Endothelial cell of umbilical vein (primary cell): ENCODE data around the gene SIAH2. TPM values are rescaled to one million over a fixed set of nuclear protein-coding genes. Genes with fewer than 3 reads are reported as not detected.

Experiments
- BruUV-seq: library from RNA; stranded (reverse); fragments of 400-500 nt; replicated peaks from 2 replicates; lab custom pipeline; 2021; lab: Mats Ljungman, UMichigan
- CTCF ChIA-PET: fragments of 300-600, 350-600 bp; sonication (Branson Sonifier 250); formaldehyde crosslinking; loops from one replicate; lab custom pipeline; 2021; ENCODE audit warnings: antibody characterized with exemption, inconsistent platforms; lab: Charles Lee
- POLR2A ChIA-PET: fragments of 300-600, 350-600 bp; sonication (Branson Sonifier 250); formaldehyde crosslinking; loops from one replicate; lab custom pipeline; 2021; ENCODE audit warnings: antibody characterized with exemption, inconsistent platforms; lab: Charles Lee
- DNase-seq: peaks from one replicate; pipeline ENCODE4 v3.0.0-alpha.2; 2011; ENCODE audit warnings: low read depth, low spot score
- FAIRE-seq: peaks from 2 replicates; lab custom pipeline; 2011; peaks lifted over from hg19 to GRCh38; lab: Jason Lieb, UNC
- H2AFZ ChIP-seq: 2 replicates; pipeline ENCODE4 v1.6.0; 2012; ENCODE audit warnings: low read depth, low read length, control low read depth, inconsistent platforms
- H3K27ac ChIP-seq: 2 replicates; pipeline ENCODE4 v1.5.1; 2011; ENCODE audit warnings: low read depth, mild to moderate bottlenecking, control low read depth, low read length, moderate library complexity; ENCODE audit not compliant: insufficient read depth
- H3K27me3 ChIP-seq, 2 experiments: 2 replicates each; pipeline versions ENCODE4 v1.6.0 to v1.6.1; 2011; ENCODE audit warnings: low read length in 2 of 2, mixed read lengths in 1 of 2; ENCODE audit not compliant: control insufficient read depth in 2 of 2, insufficient read depth in 2 of 2
- H3K36me3 ChIP-seq, 2 experiments: 2 replicates in 1 of 2; 3 replicates in 1 of 2; pipeline ENCODE4 v1.5.1; 2011; ENCODE audit warnings: low read length in 2 of 2, mild to moderate bottlenecking in 1 of 2, moderate library complexity in 1 of 2; ENCODE audit not compliant: control insufficient read depth in 2 of 2, insufficient read depth in 2 of 2; ENCODE audit errors: extremely low read depth in 1 of 2
- H3K4me1 ChIP-seq: 3 replicates; pipeline ENCODE4 v1.5.1; 2011; ENCODE audit warnings: mild to moderate bottlenecking, low read length; ENCODE audit not compliant: control insufficient read depth, insufficient read depth; ENCODE audit errors: extremely low read depth
- H3K4me2 ChIP-seq: 2 replicates; pipeline ENCODE4 v1.6.1; 2011; ENCODE audit warnings: low read length, control low read depth, mixed read lengths; ENCODE audit not compliant: insufficient read depth
- H3K4me3 ChIP-seq, 3 experiments: fragments of 200-600 bp in 1 of 3; sonication (generic), shearing (Covaris generic) in 1 of 3; replicated peaks in 1 of 3; 2 replicates each; pipeline ENCODE4 v1.5.1; 2011 to 2016; ENCODE audit warnings: control low read depth in 3 of 3, low read length in 3 of 3, mild to moderate bottlenecking in 2 of 3, inconsistent platforms in 1 of 3, low read depth in 1 of 3, moderate library complexity in 1 of 3; ENCODE audit not compliant: insufficient read depth in 1 of 3
- H3K79me2 ChIP-seq: 2 replicates; pipeline ENCODE4 v1.6.0; 2012; ENCODE audit warnings: low read length, inconsistent platforms; ENCODE audit not compliant: control insufficient read depth, insufficient read depth
- H3K9ac ChIP-seq: replicated peaks from 2 replicates; pipeline ENCODE3; 2011; ENCODE audit warnings: low read length, control low read depth; ENCODE audit not compliant: insufficient read depth; ENCODE audit errors: extremely low read depth
- H3K9me1 ChIP-seq: replicated peaks from 3 replicates; pipeline ENCODE4 v1.6.0; 2011; ENCODE audit warnings: mild to moderate bottlenecking, low read length; ENCODE audit not compliant: control insufficient read depth, insufficient read depth; ENCODE audit errors: extremely low read depth
- H3K9me3 ChIP-seq: replicated peaks from 2 replicates; pipeline ENCODE4 v1.5.1; 2012; ENCODE audit warnings: low read length, inconsistent platforms; ENCODE audit not compliant: control insufficient read depth, insufficient read depth
- H4K20me1 ChIP-seq: replicated peaks from 2 replicates; pipeline ENCODE3; 2011; ENCODE audit warnings: mild to moderate bottlenecking, low read length; ENCODE audit not compliant: control insufficient read depth, insufficient read depth; ENCODE audit errors: extremely low read depth
- EZH2 ChIP-seq: IDR thresholded peaks from 2 replicates; pipeline ENCODE4 v1.6.1; 2012; ENCODE audit warnings: borderline replicate concordance, low read depth, mild to moderate bottlenecking, moderate library complexity, low read length, inconsistent platforms; ENCODE audit not compliant: severe bottlenecking
- FOS ChIP-seq: IDR thresholded peaks from 2 replicates; pipeline ENCODE4 v1.6.1; 2011; ENCODE audit warnings: mild to moderate bottlenecking, low read length, moderate library complexity, borderline replicate concordance; ENCODE audit not compliant: insufficient read depth
- GATA2 ChIP-seq: IDR thresholded peaks from 2 replicates; pipeline ENCODE4 v1.7.0; 2011; ENCODE audit warnings: low read depth, mild to moderate bottlenecking, moderate library complexity, mixed read lengths, low read length; ENCODE audit not compliant: insufficient read length, insufficient read depth
- JUN ChIP-seq: IDR thresholded peaks from 2 replicates; pipeline ENCODE4 v1.6.1; 2011; ENCODE audit warnings: borderline replicate concordance, low read depth; ENCODE audit not compliant: insufficient read length, insufficient read depth
- MAX ChIP-seq: IDR thresholded peaks from 2 replicates; pipeline ENCODE4 v1.6.1; 2011; ENCODE audit not compliant: insufficient read depth, insufficient read length
- MYC ChIP-seq: IDR thresholded peaks from one replicate; pipeline ENCODE4 v1.6.1; 2011; ENCODE audit warnings: mild to moderate bottlenecking, low read depth, low read length
- POLR2A ChIP-seq: IDR thresholded peaks from 2 replicates; pipeline ENCODE4 v1.6.1; 2012; ENCODE audit warnings: low read depth, mild to moderate bottlenecking, control low read depth, low read length
- POLR2AphosphoS5 ChIP-seq: IDR thresholded peaks from 2 replicates; pipeline ENCODE4 v1.6.1; 2012; ENCODE audit warnings: low read depth, mild to moderate bottlenecking, control low read depth, low read length, moderate library complexity; ENCODE audit not compliant: insufficient read depth
- dilution Hi-C: fragments of 300-500 bp; cut with MboI; formaldehyde crosslinking; loops from one replicate; pipeline ENCODE4 v1.15.0; 2019; ENCODE audit warnings: low sequenced_read_pairs; ENCODE audit not compliant: extremely low pct_ligation_motif_present
- intact Hi-C: fragments of 100-400 bp; cut with micrococcal nuclease; formaldehyde crosslinking; loops from one replicate; pipeline ENCODE4 v1.10.0; 2022
- polyA plus RNA-seq, 4 experiments: library from polyadenylated mRNA; depleted of rRNA in 3 of 4; stranded (reverse) in 3 of 4; unstranded in 1 of 4; fragments of >200 nt; gene quantifications; 2 replicates each; pipeline versions ENCODE4 v1.2.1 to v1.2.3, GENCODE V29; 2011 to 2012; ENCODE audit warnings: missing spikeins in 1 of 4
- total RNA-seq: library from RNA; stranded (reverse); gene quantifications from 2 replicates; pipeline ENCODE4 v1.2.3, GENCODE V29; 2021

Gene SIAH2
- total and polyA plus RNA-seq, 2 donors (not counting 3 experiments of a cell fraction or from before 2014, with no cell fraction given), result 16.7 to 25.1 TPM

DNA sequence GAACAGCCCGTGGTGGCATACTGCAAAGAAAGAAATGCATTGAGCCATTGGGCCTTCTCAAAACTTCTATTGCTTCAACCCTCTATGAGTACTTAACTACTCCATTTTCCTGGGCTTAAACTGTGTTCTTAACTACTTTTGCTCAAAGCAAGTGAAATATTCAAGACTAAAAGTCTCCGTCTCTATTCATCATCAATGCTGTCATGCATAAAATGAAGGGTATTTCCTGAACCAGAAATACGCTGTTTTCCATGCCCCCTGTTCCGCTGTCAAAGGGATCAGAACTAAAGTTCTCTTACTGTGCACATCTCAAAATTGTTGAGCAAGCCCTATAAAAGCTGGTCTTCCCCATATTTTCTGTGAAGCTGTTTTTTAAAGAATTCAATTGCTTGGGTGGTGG, 20.3 kb downstream of the SIAH2 start:
- H3K27ac ChIP-seq, result no peak overlapping the region
- no peaks in the 10 kb centered on the region for H3K9me1 ChIP-seq
- H3K9ac ChIP-seq, result no peak overlapping the region
- H4K20me1 ChIP-seq, result no peaks in the 10 kb centered on the region
- intact Hi-C loops, result no loop called here
- ChIA-PET POLR2A (no interaction called here), CTCF (interaction anchor here (1.0 kb wide), 1 partner anchor 32 kb away, joined by 3 read pairs; no protein-coding TSS in a partner anchor)
- H3K9me3 ChIP-seq, result no peaks in the 10 kb centered on the region
- H3K79me2 ChIP-seq, result peaks cover 45% of the 10 kb centered on the region
- no TSS peak for BruUV-seq
- no peak overlapping the region for H3K4me3 ChIP-seq
- H3K36me3 ChIP-seq, result peaks cover 0 to 7% of the 10 kb centered on the region in 2 experiments
- dilution Hi-C loops, result no loop called here
- DNase-seq, result no peak
- H2AFZ ChIP-seq, result no peak overlapping the region
- H3K4me1 ChIP-seq, result no peaks in the 10 kb centered on the region
- no peak for FAIRE-seq
- TF ChIP-seq JUN (no peak), POLR2A (no peak), POLR2AphosphoS5 (no peak), FOS (no peak), MAX (no peak), MYC (no peak), GATA2 (no peak), EZH2 (no peak)
- no peak overlapping the region for H3K4me2 ChIP-seq
- H3K27me3 ChIP-seq, result no peaks in the 10 kb centered on the region

GRCh38 chr3:150742141-150742523, 20.8 kb downstream of the SIAH2 start:
- Histone ChIP-seq H3K27me3 (no peaks in the 10 kb centered on the region), H3K4me3 (no peak overlapping the region), H3K9ac (no peak overlapping the region), H4K20me1 (no peaks in the 10 kb centered on the region), H3K9me3 (no peaks in the 10 kb centered on the region), H2AFZ (no peak overlapping the region), H3K36me3 (peaks cover 0 to 7% of the 10 kb centered on the region in 2 experiments), H3K27ac (no peak overlapping the region), H3K79me2 (peaks cover 40% of the 10 kb centered on the region), H3K4me2 (no peak overlapping the region), H3K4me1 (no peaks in the 10 kb centered on the region), H3K9me1 (no peaks in the 10 kb centered on the region)
- CTCF ChIA-PET, result no interaction called here
- dilution Hi-C loops (no loop called here), intact Hi-C loops (no loop called here)
- POLR2A ChIA-PET, result no interaction called here
- FAIRE-seq (no peak), DNase-seq (no peak)
- TSS peak; percentile 20 for BruUV-seq
- no peak for TF ChIP-seq EZH2
- TF ChIP-seq GATA2, result no peak
- no peak for TF ChIP-seq POLR2A
- no peak for TF ChIP-seq MYC
- no peak for TF ChIP-seq POLR2AphosphoS5
